AG04450 (cell line): ENCODE results near the gene LATS2. TPM values are rescaled to one million over a fixed set of nuclear protein-coding genes. Genes with fewer than 3 reads are reported as not detected.
A peak's percentile ranks its signal among the peaks of the same experiment; 100 is the strongest.

Source experiments
- CTCF ChIA-PET: fragments of 300-600, 350-600 bp; formaldehyde crosslinking; extraction: SDS; loops from one replicate; lab custom pipeline; 2022; ENCODE audit warnings: antibody characterized with exemption, inconsistent platforms; lab: Charles Lee
- POLR2A ChIA-PET: fragments of 350-600 bp; formaldehyde crosslinking; extraction: SDS; loops from one replicate; lab custom pipeline; 2021; ENCODE audit warnings: antibody characterized with exemption, inconsistent platforms; lab: Yijun Ruan, JAX
- DNase-seq: peaks from one replicate; pipeline ENCODE4 v3.0.0-alpha.2; 2011; ENCODE audit warnings: low read depth, low spot score
- H3K27ac ChIP-seq: one replicate; pipeline ENCODE4 v1.5.1; 2012; ENCODE audit warnings: low read depth, low read length, control low read depth
- H3K27me3 ChIP-seq: one replicate; pipeline ENCODE4 v1.6.0; 2012; ENCODE audit warnings: low read length; ENCODE audit not compliant: control insufficient read depth, insufficient read depth
- H3K4me3 ChIP-seq: 2 replicates; pipeline ENCODE4 v1.5.1; 2011; ENCODE audit warnings: mild to moderate bottlenecking, low read depth, low read length, control low read depth
- H3K9me3 ChIP-seq: 2 replicates; pipeline ENCODE4 v1.5.1; 2012; ENCODE audit warnings: low read length; ENCODE audit not compliant: control insufficient read depth, insufficient read depth
- CTCF ChIP-seq: IDR thresholded peaks from 2 replicates; pipeline ENCODE4 v1.5.1; 2011; ENCODE audit warnings: low read depth, low read length, control low read depth, inconsistent platforms
- polyA plus RNA-seq: library from polyadenylated mRNA; depleted of rRNA; stranded (reverse); fragments of >200 nt; gene quantifications from 2 replicates; pipeline ENCODE4 v1.2.3, GENCODE V29; 2011

Gene LATS2
- polyA plus RNA-seq, 1 experiment, result 19.3 TPM

GRCh38 chr13:21075379-21076249 lies 14.2 kb upstream of the LATS2 start:
- POLR2A ChIA-PET, result no interaction called here
- peaks cover 5% of the 10 kb centered on the region; the same call in 1 of the 2 replicates for H3K9me3 ChIP-seq
- CTCF ChIA-PET, result no interaction called here
- no peak for TF ChIP-seq CTCF
- DNase-seq, result no peak
- no peak overlapping the region for H3K27ac ChIP-seq
- peak overlapping the region; percentile 40 for H3K4me3 ChIP-seq
- H3K27me3 ChIP-seq, result no peaks in the 10 kb centered on the region

DNA sequence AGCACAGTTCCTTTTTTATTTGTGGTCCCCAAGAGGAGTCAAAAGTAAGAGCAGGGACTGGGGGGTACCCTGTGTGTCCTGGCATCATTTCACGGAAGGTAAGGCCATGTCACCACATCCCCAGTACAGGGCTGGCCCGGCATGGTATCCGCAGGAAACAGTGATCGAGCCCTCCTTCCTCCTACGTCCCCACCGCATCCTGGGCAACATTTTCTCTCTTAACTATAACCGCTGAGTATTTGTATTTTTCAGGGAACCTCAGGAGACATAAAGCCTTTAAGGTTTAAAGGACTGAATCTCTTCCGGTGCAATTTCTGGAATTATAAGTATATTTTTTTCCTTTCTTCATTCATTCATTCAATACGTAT lies 13.6 kb upstream of the LATS2 start:
- Histone ChIP-seq H3K27ac (no peak overlapping the region), H3K27me3 (no peaks in the 10 kb centered on the region), H3K4me3 (no peak overlapping the region), H3K9me3 (peaks cover 5% of the 10 kb centered on the region; the same call in 1 of the 2 replicates)
- TF ChIP-seq CTCF, result no peak
- DNase-seq, result no peak
- ChIA-PET CTCF (no interaction called here), POLR2A (no interaction called here)

DNA sequence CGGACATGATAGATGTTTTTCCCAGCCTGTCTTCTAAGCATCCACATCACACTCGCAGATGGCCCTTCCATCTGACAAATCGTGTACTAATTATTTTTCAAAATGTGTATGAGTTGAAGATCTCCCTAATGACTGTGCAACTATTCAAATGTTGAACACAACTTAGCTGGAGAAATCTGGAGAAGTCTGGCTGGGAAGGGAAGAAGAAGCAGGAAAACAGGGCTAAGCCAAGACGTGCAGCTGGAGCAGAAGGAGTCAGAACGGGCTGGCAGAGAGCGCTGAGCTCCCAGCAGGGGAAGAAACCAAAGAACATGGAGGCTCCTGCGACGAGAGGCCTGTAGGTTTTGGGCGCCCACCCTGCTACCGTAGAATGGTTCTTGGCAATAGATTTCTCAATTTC lies 13.2 kb upstream of the LATS2 start:
- no peak for DNase-seq
- POLR2A ChIA-PET, result no interaction called here

DNA sequence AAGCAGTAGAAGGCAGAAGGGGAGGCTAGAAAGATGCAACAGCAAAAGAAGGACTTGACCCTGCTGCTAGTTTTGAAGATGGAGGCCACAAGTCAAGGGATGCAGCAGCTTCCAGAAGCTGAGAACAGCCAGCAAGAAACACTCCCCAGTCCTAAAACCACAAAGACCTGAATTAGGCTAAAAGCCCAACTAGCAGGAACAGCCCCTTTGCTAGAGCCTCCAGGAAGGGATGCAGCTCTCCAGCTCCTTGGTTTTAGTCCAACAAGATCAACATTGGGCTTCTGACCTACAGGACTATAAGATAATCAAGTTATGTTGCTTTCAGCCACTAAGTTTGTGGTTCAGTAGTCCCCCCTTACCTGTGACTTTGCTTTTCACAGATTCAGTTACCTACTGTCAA lies 10.5 kb upstream of the LATS2 start:
- Histone ChIP-seq H3K4me3 (no peak overlapping the region), H3K27ac (peak overlapping the region; percentile 31), H3K9me3 (no peaks in the 10 kb centered on the region), H3K27me3 (no peaks in the 10 kb centered on the region)
- DNase-seq, result no peak
- POLR2A ChIA-PET, result no interaction called here
- CTCF ChIA-PET, result interaction anchor here (1.6 kb wide), 1 partner anchor 405 kb away, joined by 4 read pairs; no protein-coding TSS in a partner anchor
- TF ChIP-seq CTCF, result no peak

More for the DNA sequence above, 13.2 kb upstream of the LATS2 start:
- TF ChIP-seq CTCF, result no peak
- CTCF ChIA-PET, result no interaction called here
- H3K9me3 ChIP-seq, result peaks cover 5% of the 10 kb centered on the region; the same call in 1 of the 2 replicates
- H3K27ac ChIP-seq, result peak overlapping the region; percentile 31
- H3K27me3 ChIP-seq, result no peaks in the 10 kb centered on the region
- H3K4me3 ChIP-seq, result no peak overlapping the region

GRCh38 chr13:21071015-21071414 lies 9.6 kb upstream of the LATS2 start:
- no peak for DNase-seq
- CTCF ChIA-PET, result interaction anchor here (0.6 to 1.3 kb wide), 3 partner anchors 13 to 406 kb away, joined by 3 to 6 read pairs (median 4); no protein-coding TSS in a partner anchor
- Histone ChIP-seq H3K27me3 (no peaks in the 10 kb centered on the region), H3K27ac (peak overlapping the region; percentile 34), H3K4me3 (no peak overlapping the region), H3K9me3 (no peaks in the 10 kb centered on the region)
- POLR2A ChIA-PET, result interaction anchor here (0.7 kb wide), 1 partner anchor 27 kb away, joined by 5 read pairs; no protein-coding TSS in a partner anchor
- no peak for TF ChIP-seq CTCF
